ENCODE measurements around the gene CEP192.
"Not testable (repeated sequence)": the region's sequence is repeated elsewhere in the genome, so short reads cannot be mapped to it uniquely, and the experiment has no call there.

CEP192 gene

GRCh38 chr18:13095466-13095865 lies 104.3 kb downstream of the CEP192 start:
- FAIRE-seq (no peak), DNase-seq (ENCODE audit: insufficient read length) (no peak)
- TF ChIP-seq POLR2A (IDR thresholded peaks at IDR 0.05; ENCODE audit: low read depth, low read length) (no peak), POLR2AphosphoS5 (IDR thresholded peaks at IDR 0.05; ENCODE audit: low read depth, low read length) (no peak), TAF1 (IDR thresholded peaks at IDR 0.05; ENCODE audit: borderline replicate concordance, low read depth, low read length) (no peak)

GRCh38 chr18:13096232-13096631 lies 105.1 kb downstream of the CEP192 start:
- DNase-seq (ENCODE audit: insufficient read length) = no peak
- TF ChIP-seq TAF1 (IDR thresholded peaks at IDR 0.05; ENCODE audit: borderline replicate concordance, low read depth, low read length) (no peak), POLR2A (IDR thresholded peaks at IDR 0.05; ENCODE audit: low read depth, low read length) (no peak), POLR2AphosphoS5 (IDR thresholded peaks at IDR 0.05; ENCODE audit: low read depth, low read length) (no peak)
- no peak for FAIRE-seq

GRCh38 chr18:13096719-13097118 lies 105.6 kb downstream of the CEP192 start:
- FAIRE-seq = no peak
- no peak for DNase-seq (ENCODE audit: insufficient read length)
- TF ChIP-seq TAF1 (IDR thresholded peaks at IDR 0.05; ENCODE audit: borderline replicate concordance, low read depth, low read length) = no peak
- no peak for TF ChIP-seq POLR2AphosphoS5 (IDR thresholded peaks at IDR 0.05; ENCODE audit: low read depth, low read length)
- no peak for TF ChIP-seq POLR2A (IDR thresholded peaks at IDR 0.05; ENCODE audit: low read depth, low read length)

GRCh38 chr18:13098104-13098503 lies 106.9 kb downstream of the CEP192 start:
- FAIRE-seq; DNase-seq (ENCODE audit: insufficient read length): not testable (repeated sequence)

GRCh38 chr18:13099113-13099512 lies 108.0 kb downstream of the CEP192 start:
- no peak for FAIRE-seq
- TF ChIP-seq POLR2AphosphoS5 (IDR thresholded peaks at IDR 0.05; ENCODE audit: low read depth, low read length) = no peak
- TF ChIP-seq POLR2A (IDR thresholded peaks at IDR 0.05; ENCODE audit: low read depth, low read length) = no peak
- TF ChIP-seq TAF1 (IDR thresholded peaks at IDR 0.05; ENCODE audit: borderline replicate concordance, low read depth, low read length) = no peak
- DNase-seq (ENCODE audit: insufficient read length) = no peak

GRCh38 chr18:13100942-13101658 lies 109.9 kb downstream of the CEP192 start:
- TF ChIP-seq POLR2A (IDR thresholded peaks at IDR 0.05; ENCODE audit: low read depth, low read length) = no peak
- TF ChIP-seq TAF1 (IDR thresholded peaks at IDR 0.05; ENCODE audit: borderline replicate concordance, low read depth, low read length) = no peak
- no peak for TF ChIP-seq POLR2AphosphoS5 (IDR thresholded peaks at IDR 0.05; ENCODE audit: low read depth, low read length)
- FAIRE-seq (no peak), DNase-seq (ENCODE audit: insufficient read length) (no peak)

GRCh38 chr18:13101659-13102197 lies 110.6 kb downstream of the CEP192 start:
- no peak for TF ChIP-seq POLR2AphosphoS5 (IDR thresholded peaks at IDR 0.05; ENCODE audit: low read depth, low read length)
- no peak for TF ChIP-seq POLR2A (IDR thresholded peaks at IDR 0.05; ENCODE audit: low read depth, low read length)
- no peak for TF ChIP-seq TAF1 (IDR thresholded peaks at IDR 0.05; ENCODE audit: borderline replicate concordance, low read depth, low read length)
- no peak for DNase-seq (ENCODE audit: insufficient read length)
- FAIRE-seq = no peak

GRCh38 chr18:13103366-13103765 lies 112.2 kb downstream of the CEP192 start:
- FAIRE-seq = no peak
- no peak for DNase-seq (ENCODE audit: insufficient read length)
- no peak for TF ChIP-seq TAF1 (IDR thresholded peaks at IDR 0.05; ENCODE audit: borderline replicate concordance, low read depth, low read length)
- TF ChIP-seq POLR2A (IDR thresholded peaks at IDR 0.05; ENCODE audit: low read depth, low read length) = no peak
- TF ChIP-seq POLR2AphosphoS5 (IDR thresholded peaks at IDR 0.05; ENCODE audit: low read depth, low read length) = no peak

GRCh38 chr18:13105059-13105458 lies 113.9 kb downstream of the CEP192 start:
- DNase-seq (ENCODE audit: insufficient read length) = no peak
- no peak for FAIRE-seq
- no peak for TF ChIP-seq POLR2AphosphoS5 (IDR thresholded peaks at IDR 0.05; ENCODE audit: low read depth, low read length)
- TF ChIP-seq TAF1 (IDR thresholded peaks at IDR 0.05; ENCODE audit: borderline replicate concordance, low read depth, low read length) = no peak
- TF ChIP-seq POLR2A (IDR thresholded peaks at IDR 0.05; ENCODE audit: low read depth, low read length) = no peak

- FAIRE-seq = no peak
- TF ChIP-seq POLR2AphosphoS5 (IDR thresholded peaks at IDR 0.05; ENCODE audit: low read depth, low read length) (no peak), POLR2A (IDR thresholded peaks at IDR 0.05; ENCODE audit: low read depth, low read length) (no peak), TAF1 (IDR thresholded peaks at IDR 0.05; ENCODE audit: borderline replicate concordance, low read depth, low read length) (no peak)
Observed at GRCh38 chr18:13107074-13107473, 115.9 kb downstream of the CEP192 start.

GRCh38 chr18:13108330-13108729 lies 117.2 kb downstream of the CEP192 start:
- TF ChIP-seq TAF1 (IDR thresholded peaks at IDR 0.05; ENCODE audit: borderline replicate concordance, low read depth, low read length) (no peak), POLR2A (IDR thresholded peaks at IDR 0.05; ENCODE audit: low read depth, low read length) (no peak), POLR2AphosphoS5 (IDR thresholded peaks at IDR 0.05; ENCODE audit: low read depth, low read length) (no peak)
- no peak for FAIRE-seq

More at GRCh38 chr18:13107074-13107473, 115.9 kb downstream of the CEP192 start:
- DNase-seq (ENCODE audit: insufficient read length) = no peak

GRCh38 chr18:13110559-13110958 lies 119.4 kb downstream of the CEP192 start:
- FAIRE-seq (no peak), DNase-seq (ENCODE audit: insufficient read length) (no peak)
- TF ChIP-seq POLR2AphosphoS5 (IDR thresholded peaks at IDR 0.05; ENCODE audit: low read depth, low read length) (no peak), POLR2A (IDR thresholded peaks at IDR 0.05; ENCODE audit: low read depth, low read length) (no peak), TAF1 (IDR thresholded peaks at IDR 0.05; ENCODE audit: borderline replicate concordance, low read depth, low read length) (no peak)

More at GRCh38 chr18:13108330-13108729, 117.2 kb downstream of the CEP192 start:
- DNase-seq (ENCODE audit: insufficient read length) = no peak
